Caco-2 (cell line): Measurements from ENCODE around the gene RPN2. TPM values are rescaled to one million over a fixed set of nuclear protein-coding genes. Genes with fewer than 3 reads are reported as not detected.
A peak's percentile ranks its signal among the peaks of the same experiment; 100 is the strongest.

ENCODE experiments used
- BruUV-seq: library from RNA; stranded (reverse); fragments of 400-500 nt; replicated peaks from 2 replicates; lab custom pipeline; 2021; lab: Mats Ljungman, UMichigan
- CTCF ChIA-PET: fragments of 300-600 bp; sonication (Branson Sonifier 250); formaldehyde crosslinking; loops from one replicate; lab custom pipeline; 2022; ENCODE audit warnings: antibody characterized with exemption; lab: Charles Lee
- POLR2A ChIA-PET: fragments of 300-600 bp; sonication (Branson Sonifier 250); formaldehyde crosslinking; loops from one replicate; lab custom pipeline; 2022; ENCODE audit warnings: antibody characterized with exemption; lab: Charles Lee
- DNase-seq, 2 experiments: peaks; one replicate each; pipeline versions ENCODE4 v3.0.0 to v3.0.0-alpha.2; 2020 to 2022
- H3K27me3 ChIP-seq: replicated peaks from 2 replicates; pipeline ENCODE4 v1.6.0; 2011; ENCODE audit warnings: low read length; ENCODE audit not compliant: control insufficient read depth, insufficient read depth
- H3K36me3 ChIP-seq: 2 replicates; pipeline ENCODE4 v1.5.1; 2011; ENCODE audit warnings: low read length; ENCODE audit not compliant: control insufficient read depth, insufficient read depth
- H3K4me1 ChIP-seq: fragments of 250-450 bp; sonication (Bioruptor Pico); 2 replicates; pipeline ENCODE4 v1.5.1; 2020; ENCODE audit warnings: mild to moderate bottlenecking
- H3K4me3 ChIP-seq: 2 replicates; pipeline ENCODE4 v1.5.1; 2011; ENCODE audit warnings: low read depth, mild to moderate bottlenecking, control low read depth, low read length
- H3K9me3 ChIP-seq: fragments of 250-450 bp; sonication (Bioruptor Pico); 2 replicates; pipeline ENCODE4 v1.5.1; 2020; ENCODE audit warnings: mild to moderate bottlenecking, moderate library complexity
- H3K27ac Mint-ChIP-seq: one replicate; pipeline ENCODE4 v1.8.0; 2022; ENCODE audit warnings: mixed read lengths; ENCODE audit not compliant: unreplicated experiment
- H3K27me3 Mint-ChIP-seq: one replicate; pipeline ENCODE4 v1.8.0; 2022; ENCODE audit warnings: mixed read lengths; ENCODE audit not compliant: insufficient read depth, unreplicated experiment
- H3K36me3 Mint-ChIP-seq: one replicate; pipeline ENCODE4 v1.8.0; 2022; ENCODE audit warnings: mild to moderate bottlenecking, mixed read lengths; ENCODE audit not compliant: insufficient read depth, unreplicated experiment
- H3K4me1 Mint-ChIP-seq: one replicate; pipeline ENCODE4 v1.8.0; 2022; ENCODE audit warnings: low read depth, mixed read lengths; ENCODE audit not compliant: unreplicated experiment
- H3K4me3 Mint-ChIP-seq: one replicate; pipeline ENCODE4 v1.8.0; 2022; ENCODE audit warnings: mild to moderate bottlenecking, moderate library complexity, mixed read lengths; ENCODE audit not compliant: unreplicated experiment
- H3K9me3 Mint-ChIP-seq: one replicate; pipeline ENCODE4 v1.8.0; 2022; ENCODE audit warnings: mixed read lengths; ENCODE audit not compliant: unreplicated experiment
- intact Hi-C: fragments of 100-400 bp; cut with micrococcal nuclease; formaldehyde crosslinking; loops from one replicate; pipeline ENCODE4 v1.10.0; 2022; ENCODE audit not compliant: unreplicated experiment
- total RNA-seq: library from RNA; stranded (reverse); gene quantifications from 2 replicates; pipeline ENCODE4 v1.2.3, GENCODE V29; 2022
- TF ChIP-seq, protein P1 (sequence below), 2 experiments: fragments of 200-600 bp in 1 of 2; IDR thresholded peaks; 1 replicate in 1 of 2; 2 replicates in 1 of 2; pipeline versions ENCODE4 v1.5.1 to v1.8.0; 2011 to 2022; ENCODE audit warnings: antibody characterized with exemption in 1 of 2, control low read depth in 1 of 2, inconsistent platforms in 1 of 2, low read depth in 1 of 2, low read length in 1 of 2, mild to moderate bottlenecking in 1 of 2, moderate library complexity in 1 of 2; ENCODE audit not compliant: insufficient read depth in 1 of 2, severe bottlenecking in 1 of 2, unreplicated experiment in 1 of 2

The RPN2 gene
- total RNA-seq, 1 experiment from 2014 or later, result 838 TPM

DNA sequence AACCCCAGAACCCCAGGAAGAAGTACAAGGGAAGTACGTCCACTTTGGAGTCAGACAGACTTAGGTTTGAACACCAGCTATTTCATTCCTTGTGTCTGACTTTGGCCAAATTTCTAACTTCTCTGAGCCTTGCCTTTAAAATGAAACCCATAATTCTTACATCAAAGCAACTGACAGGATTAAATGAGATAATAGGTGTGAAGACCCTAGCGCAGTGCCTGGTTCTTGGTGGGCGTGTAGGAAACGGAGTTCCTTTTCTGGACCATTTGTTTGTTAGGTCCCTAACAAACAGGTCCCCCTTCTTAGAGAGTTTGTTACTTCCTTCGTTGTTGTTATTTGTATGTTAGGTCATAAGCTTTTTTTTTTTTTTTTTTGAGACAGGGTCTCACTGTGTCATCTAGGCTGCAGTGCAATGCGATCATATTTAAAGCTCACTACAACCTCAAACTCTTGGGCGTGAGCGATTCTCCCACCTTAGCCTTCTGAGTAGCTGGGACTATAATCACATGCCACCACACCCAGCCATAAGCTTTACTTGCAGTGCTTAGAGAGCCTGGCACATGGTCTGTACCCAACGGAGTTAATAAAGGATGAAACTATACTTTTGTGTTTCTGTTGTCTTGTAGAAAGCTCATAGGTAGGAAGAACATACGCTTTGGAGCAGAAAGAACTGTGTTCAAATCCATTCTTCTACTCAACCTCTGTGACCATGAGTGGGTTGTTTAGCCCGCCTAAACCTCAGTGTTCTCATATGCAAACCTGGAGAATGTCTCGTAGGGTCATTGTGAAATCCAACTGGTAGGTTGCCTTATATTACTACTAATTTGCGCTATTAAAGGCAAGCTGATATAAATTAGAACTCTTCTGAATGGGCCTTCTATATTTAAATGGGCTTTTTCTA, 22.0 kb downstream of the RPN2 start:
- BruUV-seq, result TSS peak; percentile 7
- Histone ChIP-seq H3K4me1 (peaks cover 9% of the 10 kb centered on the region), H3K4me3 (no peak overlapping the region), H3K9me3 (no peaks in the 10 kb centered on the region), H3K36me3 (peaks cover 17% of the 10 kb centered on the region), H3K27me3 (no peaks in the 10 kb centered on the region)
- Mint-ChIP-seq H3K27ac (peak overlapping the region; percentile 19), H3K27me3 (no peaks in the 10 kb centered on the region), H3K4me3 (no peak overlapping the region), H3K4me1 (peaks cover 16% of the 10 kb centered on the region), H3K36me3 (peaks cover 100% of the 10 kb centered on the region), H3K9me3 (no peaks in the 10 kb centered on the region)
- DNase-seq, result no peak
- intact Hi-C loops, result no loop called here
- TF ChIP-seq, protein P1, sequence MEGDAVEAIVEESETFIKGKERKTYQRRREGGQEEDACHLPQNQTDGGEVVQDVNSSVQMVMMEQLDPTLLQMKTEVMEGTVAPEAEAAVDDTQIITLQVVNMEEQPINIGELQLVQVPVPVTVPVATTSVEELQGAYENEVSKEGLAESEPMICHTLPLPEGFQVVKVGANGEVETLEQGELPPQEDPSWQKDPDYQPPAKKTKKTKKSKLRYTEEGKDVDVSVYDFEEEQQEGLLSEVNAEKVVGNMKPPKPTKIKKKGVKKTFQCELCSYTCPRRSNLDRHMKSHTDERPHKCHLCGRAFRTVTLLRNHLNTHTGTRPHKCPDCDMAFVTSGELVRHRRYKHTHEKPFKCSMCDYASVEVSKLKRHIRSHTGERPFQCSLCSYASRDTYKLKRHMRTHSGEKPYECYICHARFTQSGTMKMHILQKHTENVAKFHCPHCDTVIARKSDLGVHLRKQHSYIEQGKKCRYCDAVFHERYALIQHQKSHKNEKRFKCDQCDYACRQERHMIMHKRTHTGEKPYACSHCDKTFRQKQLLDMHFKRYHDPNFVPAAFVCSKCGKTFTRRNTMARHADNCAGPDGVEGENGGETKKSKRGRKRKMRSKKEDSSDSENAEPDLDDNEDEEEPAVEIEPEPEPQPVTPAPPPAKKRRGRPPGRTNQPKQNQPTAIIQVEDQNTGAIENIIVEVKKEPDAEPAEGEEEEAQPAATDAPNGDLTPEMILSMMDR (IDR thresholded peaks at IDR 0.05; ENCODE audit: insufficient read depth in 1 of 2, low read depth in 1 of 2, low read length in 1 of 2, severe bottlenecking in 1 of 2, unreplicated experiment in 1 of 2), result no peak
- ChIA-PET CTCF (interaction anchor here (0.6 to 1.7 kb wide), 7 partner anchors 9 to 1548 kb away, joined by 3 to 14 read pairs (median 4); no protein-coding TSS in a partner anchor), POLR2A (interaction anchor here (0.6 to 0.7 kb wide), 3 partner anchors 63 to 630 kb away, joined by 4 to 6 read pairs (median 4); no protein-coding TSS in a partner anchor)

DNA sequence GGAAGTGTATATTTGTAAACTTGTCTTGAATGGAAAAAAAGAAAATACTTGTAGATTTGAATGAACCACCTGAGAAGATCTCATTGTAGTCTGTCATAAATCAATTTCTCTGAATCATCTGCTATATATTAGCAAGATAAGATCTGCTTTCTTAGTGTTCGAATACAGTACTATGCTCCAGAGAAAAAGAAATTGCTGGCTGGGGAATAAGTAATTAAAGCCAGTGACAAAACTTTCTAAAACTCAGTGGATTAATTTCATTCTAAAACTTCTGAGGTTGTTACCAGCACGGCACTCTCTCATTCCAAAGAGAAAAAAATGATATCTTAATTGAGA, 22.7 kb downstream of the RPN2 start:
- Mint-ChIP-seq H3K36me3 (peaks cover 100% of the 10 kb centered on the region), H3K9me3 (no peaks in the 10 kb centered on the region), H3K4me1 (peaks cover 16% of the 10 kb centered on the region), H3K27me3 (no peaks in the 10 kb centered on the region), H3K4me3 (no peak overlapping the region), H3K27ac (no peak overlapping the region)
- intact Hi-C loops, result loop anchor here (1.0 to 2.0 kb wide), 2 partner anchors 179 to 333 kb away; no protein-coding TSS in a partner anchor
- ChIA-PET CTCF (interaction anchor here (0.6 to 1.7 kb wide), 3 partner anchors 10 to 576 kb away, joined by 4 to 14 read pairs (median 5); no protein-coding TSS in a partner anchor), POLR2A (no interaction called here)
- TF ChIP-seq, protein P1 (IDR thresholded peaks at IDR 0.05; ENCODE audit: insufficient read depth in 1 of 2, low read depth in 1 of 2, low read length in 1 of 2, severe bottlenecking in 1 of 2, unreplicated experiment in 1 of 2), result no peak
- Histone ChIP-seq H3K4me3 (no peak overlapping the region), H3K27me3 (no peaks in the 10 kb centered on the region), H3K9me3 (no peaks in the 10 kb centered on the region), H3K36me3 (peaks cover 16% of the 10 kb centered on the region), H3K4me1 (peaks cover 9% of the 10 kb centered on the region)
- no TSS peak for BruUV-seq
- DNase-seq, result no peak

DNA sequence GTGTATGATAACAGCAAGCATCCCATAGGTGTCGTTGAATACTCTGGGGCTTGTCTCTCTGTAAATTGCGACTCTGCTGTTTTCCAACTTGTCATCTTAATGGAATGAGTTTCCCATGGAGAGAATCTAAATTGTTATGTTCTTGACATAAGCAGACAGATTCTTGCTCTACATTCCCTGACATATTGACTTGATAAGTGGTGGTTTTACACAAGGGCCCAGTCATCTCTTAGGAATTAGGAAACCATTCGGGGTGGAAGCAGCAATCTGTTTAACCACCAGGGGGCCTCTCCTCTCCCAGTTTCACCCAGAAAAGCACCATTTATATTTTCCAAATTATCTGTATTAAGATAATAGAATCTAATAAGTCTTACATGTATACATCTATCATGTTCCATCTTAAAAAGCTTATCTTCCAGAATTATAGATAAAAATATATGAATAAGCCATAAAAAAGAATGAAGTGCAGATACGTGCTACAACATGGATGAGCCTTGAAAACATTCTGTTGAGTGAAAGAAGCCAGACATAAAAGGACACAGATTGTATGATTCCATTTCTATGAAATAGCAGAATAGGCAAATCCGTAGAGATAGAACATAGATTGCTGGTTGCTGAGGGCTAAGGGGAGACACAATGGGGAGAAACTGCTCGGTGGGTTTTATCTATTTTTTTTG, 23.3 kb downstream of the RPN2 start:
- Mint-ChIP-seq H3K36me3 (peaks cover 100% of the 10 kb centered on the region), H3K27ac (no peak overlapping the region), H3K4me1 (peaks cover 16% of the 10 kb centered on the region), H3K27me3 (no peaks in the 10 kb centered on the region), H3K4me3 (no peak overlapping the region), H3K9me3 (no peaks in the 10 kb centered on the region)
- POLR2A ChIA-PET, result interaction anchor here (0.9 kb wide), 1 partner anchor 24 kb away, joined by 5 read pairs; no protein-coding TSS in a partner anchor
- intact Hi-C loops, result loop anchor here (1.0 to 2.0 kb wide), 2 partner anchors 178 to 332 kb away; no protein-coding TSS in a partner anchor
- Histone ChIP-seq H3K9me3 (no peaks in the 10 kb centered on the region), H3K4me1 (peaks cover 9% of the 10 kb centered on the region), H3K4me3 (no peak overlapping the region), H3K36me3 (peaks cover 19% of the 10 kb centered on the region), H3K27me3 (no peaks in the 10 kb centered on the region)
- DNase-seq, result peak; percentile 74 to 82
- TF ChIP-seq, protein P1 (IDR thresholded peaks at IDR 0.05; ENCODE audit: insufficient read depth in 1 of 2, low read depth in 1 of 2, low read length in 1 of 2, severe bottlenecking in 1 of 2, unreplicated experiment in 1 of 2), result peak; percentile 96 to 99
- CTCF ChIA-PET, result interaction anchor here (0.6 kb wide), 1 partner anchor 11 kb away, joined by 3 read pairs; no protein-coding TSS in a partner anchor
- BruUV-seq, result no TSS peak
